Germinal center (tissue), 1 donor: ENCODE data around the gene YEATS2.

Experiments
- DNase-seq: peaks from one replicate; pipeline ENCODE4 v3.0.0; 2012; ENCODE audit warnings: mixed read lengths, low spot score

The YEATS2 gene

DNA sequence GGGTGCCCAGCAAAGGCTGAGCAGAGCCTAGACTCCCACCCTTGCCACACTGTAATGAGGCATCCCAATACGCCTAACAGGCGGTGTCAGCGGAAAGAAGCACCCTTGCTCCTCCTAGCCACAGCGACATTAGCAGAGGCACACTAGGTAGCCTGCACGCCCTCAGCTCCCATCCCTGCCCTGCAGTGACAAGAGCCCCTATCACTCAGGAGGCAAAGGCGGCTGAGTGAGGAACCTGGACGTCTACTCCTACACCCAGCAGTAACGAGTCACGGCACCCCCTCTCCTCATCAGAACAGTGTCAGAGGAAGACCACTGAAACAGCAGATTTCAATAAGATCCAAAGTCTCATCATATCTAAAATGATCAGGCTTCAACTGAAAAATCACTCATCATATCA, 139.8 kb downstream of the YEATS2 start:
- DNase-seq: no peak

DNA sequence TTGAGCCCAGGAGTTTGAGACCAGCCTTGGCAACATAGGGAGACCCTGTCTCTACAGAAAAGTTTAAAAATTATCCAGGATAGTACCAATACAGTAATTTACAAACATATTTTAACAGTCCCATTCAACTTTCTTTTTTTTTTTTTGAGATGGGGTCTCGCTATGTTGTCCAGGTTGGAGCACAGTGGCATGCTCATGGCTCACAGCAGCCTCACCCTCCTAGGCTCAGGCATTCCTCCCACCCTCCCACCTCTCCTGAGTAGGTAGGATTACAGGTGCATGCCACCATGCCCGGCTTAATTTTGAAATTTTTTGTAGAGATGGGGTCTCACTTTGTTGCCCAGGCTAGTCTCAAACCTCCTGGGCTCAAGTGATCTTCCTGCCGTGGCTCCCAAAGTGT, 140.3 kb downstream of the YEATS2 start:
- DNase-seq: no peak

DNA sequence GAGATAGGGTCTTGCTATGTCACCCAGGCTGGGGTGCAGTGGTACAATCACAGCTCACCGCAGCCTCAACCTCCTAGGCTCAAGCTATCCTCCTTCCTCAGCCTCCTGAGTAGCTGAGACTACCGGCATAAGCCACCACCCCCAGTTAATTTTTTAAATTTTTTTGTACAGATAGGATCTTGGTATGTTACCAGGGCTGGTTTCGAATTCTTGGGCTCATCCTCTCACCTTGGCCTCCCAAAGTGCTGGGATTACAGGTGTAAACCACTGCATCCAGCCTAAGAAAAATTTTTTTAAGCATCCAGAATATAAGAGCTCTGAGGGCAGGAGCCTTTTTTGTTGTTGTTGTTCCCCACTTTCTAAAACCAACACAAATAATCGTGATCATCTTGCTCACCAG, 142.2 kb downstream of the YEATS2 start:
- DNase-seq: no peak

DNA sequence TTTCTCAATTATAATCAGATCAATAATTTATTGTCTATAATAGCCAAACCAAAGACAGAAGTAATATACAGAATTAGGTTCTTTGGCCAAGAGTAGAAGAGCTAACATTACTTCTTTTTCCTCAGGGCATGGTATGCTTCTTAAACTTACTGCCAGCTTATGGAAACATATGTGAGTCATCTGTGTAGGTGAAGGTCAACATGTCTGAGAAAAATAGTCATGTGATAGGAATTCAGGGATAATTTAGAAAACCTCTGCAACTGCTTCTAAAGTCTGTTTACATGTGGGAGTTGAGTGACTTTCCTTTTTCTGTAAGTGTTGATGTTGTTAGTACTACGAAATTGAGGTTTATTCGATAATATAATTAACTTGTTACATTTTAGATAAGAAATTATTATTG, 147.0 kb downstream of the YEATS2 start:
- DNase-seq: no peak

DNA sequence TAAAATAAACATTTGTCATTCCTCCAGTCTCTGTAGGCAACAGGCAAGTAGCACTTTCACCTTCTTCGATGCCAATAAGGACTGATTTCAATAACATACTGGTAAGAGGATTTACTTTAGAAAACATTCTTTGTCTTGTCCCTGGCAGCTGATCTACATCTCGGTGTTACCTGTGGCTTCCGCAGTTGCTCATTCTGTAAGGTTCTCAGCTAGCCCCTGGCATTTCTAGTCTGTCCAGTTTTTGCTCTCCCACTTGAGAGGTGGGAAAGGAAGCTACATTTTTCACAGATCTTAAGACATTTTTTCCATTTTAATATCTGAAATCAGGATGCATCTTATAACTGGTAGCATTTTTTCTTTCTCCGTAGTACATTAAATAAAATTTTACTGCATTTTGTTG, 147.5 kb downstream of the YEATS2 start:
- no peak for DNase-seq

DNA sequence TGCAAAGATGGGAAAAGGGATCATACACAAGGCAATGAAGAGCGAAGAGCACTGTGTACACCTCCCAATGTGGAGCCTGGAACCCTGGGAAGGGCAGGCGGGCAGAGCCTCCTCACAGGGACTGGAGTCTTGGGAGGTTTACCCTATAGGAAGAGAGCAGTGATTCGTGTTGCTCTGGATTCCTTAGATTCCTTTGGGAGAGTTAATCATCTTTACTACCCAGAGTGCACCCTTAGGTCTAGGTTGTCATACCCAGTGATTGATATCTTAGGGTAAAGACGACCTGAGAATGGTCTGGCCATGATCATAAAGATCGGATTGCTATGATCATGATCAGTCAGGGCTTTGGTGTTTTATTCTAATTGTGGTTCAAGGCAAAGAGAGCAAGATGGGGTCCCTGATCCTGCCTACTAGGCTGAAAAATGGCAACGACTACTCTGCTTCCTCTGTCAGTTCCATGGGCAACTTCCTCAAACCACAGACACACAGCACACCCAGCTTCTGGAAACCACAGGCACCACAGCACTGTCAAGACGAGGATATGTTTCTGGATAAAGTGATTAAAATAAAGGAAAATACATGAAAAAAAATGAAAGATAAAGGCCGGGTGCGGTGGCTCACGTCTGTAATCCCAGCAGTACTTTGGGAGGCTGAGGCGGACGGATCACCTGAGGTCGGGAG, 148.2 kb downstream of the YEATS2 start:
- no peak for DNase-seq

DNA sequence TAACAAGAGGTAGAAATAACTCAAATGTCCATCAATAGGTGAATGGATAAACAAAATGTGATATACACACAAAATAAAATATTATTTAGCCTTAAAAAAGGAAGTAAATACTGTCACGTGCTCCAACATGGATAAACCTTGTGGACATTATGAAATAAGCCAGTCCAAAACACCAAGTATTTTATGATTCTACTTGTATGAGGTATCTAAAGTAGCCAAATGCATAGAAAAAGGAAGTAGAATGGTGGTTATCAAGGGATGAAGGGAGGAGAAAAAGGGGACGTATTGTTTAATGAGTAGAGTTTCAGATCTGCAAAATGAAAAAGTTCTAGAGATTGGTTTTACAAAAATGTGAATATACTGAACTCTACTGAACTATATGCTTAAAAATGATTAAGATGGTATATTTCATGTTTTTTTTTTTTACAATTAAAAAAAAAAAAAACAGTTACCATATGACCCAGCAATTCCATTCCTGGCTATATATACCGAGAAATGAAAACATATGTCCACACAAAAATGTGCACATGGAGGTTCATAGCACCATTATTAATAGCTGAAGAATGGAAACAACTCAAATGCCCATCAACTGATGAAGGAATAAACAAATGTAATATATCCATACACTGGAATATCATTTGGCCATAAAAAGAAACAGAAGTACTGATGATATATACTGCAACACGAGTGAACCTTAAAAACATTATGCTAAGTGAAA, 156.9 kb downstream of the YEATS2 start:
- no peak for DNase-seq

DNA sequence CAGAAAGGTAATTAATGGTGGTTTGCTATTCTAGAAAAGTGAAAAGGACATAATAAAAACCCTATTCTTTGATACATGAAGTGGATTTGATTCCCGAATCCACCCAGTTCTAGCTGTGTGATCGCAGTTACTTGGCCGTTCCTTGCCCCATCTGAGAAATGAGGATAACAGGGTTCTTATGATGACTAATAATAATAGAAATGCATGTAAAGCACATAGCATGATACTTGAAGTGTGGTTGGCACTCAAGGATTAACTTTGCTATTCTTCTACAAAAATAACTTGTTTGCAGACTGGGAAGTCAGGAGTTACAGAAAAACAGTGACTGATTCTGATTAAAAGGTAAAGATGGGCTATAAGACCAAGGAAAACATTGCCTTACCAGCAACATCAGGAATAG, 160.3 kb downstream of the YEATS2 start:
- no peak for DNase-seq
